ENCODE measurements around the gene WWC2.

DNA sequence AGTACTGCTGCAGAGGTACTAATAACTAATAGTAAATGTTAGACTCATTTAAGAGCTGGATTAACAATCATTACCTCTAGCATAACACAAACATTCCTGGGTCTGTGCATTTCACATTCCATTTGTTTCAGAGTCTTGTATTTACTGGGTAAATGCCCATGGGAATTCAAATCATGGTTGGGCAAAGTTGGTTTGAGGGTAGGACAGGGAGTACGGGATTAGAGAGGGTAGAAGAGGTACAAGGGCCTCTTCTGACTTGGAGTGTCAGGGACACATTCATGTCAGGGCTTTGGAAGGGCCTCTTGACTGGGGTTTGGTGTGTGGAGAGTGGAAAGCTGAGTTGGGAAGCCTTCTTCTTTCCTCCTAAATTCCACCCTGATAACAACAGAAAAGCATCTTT, 65.9 kb downstream of the WWC2 start:
- TF ChIP-seq GATA2 (IDR thresholded peaks at IDR 0.05; ENCODE audit: low read depth, low read length) (no peak), GATA3 (IDR thresholded peaks at IDR 0.05; ENCODE audit: low read depth, low read length) (no peak)
